ENCODE measurements around the gene SMIM30.

GRCh38 chr7:113087071-113087998 is 31.0 kb downstream of the SMIM30 start:
- TF ChIP-seq EZH2 (optimal IDR thresholded peaks at IDR 0.05; ENCODE audit: low read depth, low read length) (no peak), CTCF (IDR thresholded peaks at IDR 0.05; ENCODE audit: low read length) (no peak)
